Natural killer cell (primary cell): ENCODE results near the gene TMED4. TPM values are rescaled to one million over a fixed set of nuclear protein-coding genes. Genes with fewer than 3 reads are reported as not detected.

Source experiments
- ATAC-seq, 3 donors: fragments of 150-1000 bp in 2 of 3; fragments of 200-7000 bp in 1 of 3; cut with Tn5 transposase; 1 replicate in 1 of 3; 2 replicates in 2 of 3; pipeline ENCODE4 v1.10.0; 2021; ENCODE audit warnings: mild to moderate bottlenecking in 2 of 3, moderate library complexity in 2 of 3
- DNase-seq, 2 donors: peaks; one replicate each; pipeline versions ENCODE4 v3.0.0 to v3.0.0-alpha.2; 2013 to 2021; ENCODE audit warnings: mixed read lengths in 1 of 2
- H3K27ac ChIP-seq: one replicate; pipeline ENCODE4 v1.5.1; 2013; ENCODE audit warnings: mild to moderate bottlenecking, low read length
- H3K27me3 ChIP-seq: one replicate; pipeline ENCODE4 v1.6.1; 2013; ENCODE audit warnings: low read length; ENCODE audit not compliant: control insufficient read depth, insufficient read depth
- H3K36me3 ChIP-seq: one replicate; pipeline ENCODE4 v1.6.1; 2013; ENCODE audit warnings: low read length; ENCODE audit not compliant: control insufficient read depth, insufficient read depth
- H3K4me1 ChIP-seq: one replicate; pipeline ENCODE4 v1.6.1; 2013; ENCODE audit warnings: low read length; ENCODE audit not compliant: control insufficient read depth, insufficient read depth
- H3K4me3 ChIP-seq: one replicate; pipeline ENCODE4 v1.5.1; 2013; ENCODE audit warnings: low read length
- H3K9me3 ChIP-seq: one replicate; pipeline ENCODE4 v1.6.1; 2013; ENCODE audit warnings: low read length; ENCODE audit not compliant: control insufficient read depth, insufficient read depth
- H3K27ac Mint-ChIP-seq, 2 donors: one replicate each; pipeline ENCODE4 v1.8.0; 2022; ENCODE audit warnings: mild to moderate bottlenecking in 2 of 2, mixed read lengths in 2 of 2, moderate library complexity in 1 of 2
- H3K27me3 Mint-ChIP-seq, 2 donors: one replicate each; pipeline ENCODE4 v1.8.0; 2022; ENCODE audit warnings: low read depth in 2 of 2, mixed read lengths in 2 of 2
- H3K36me3 Mint-ChIP-seq: one replicate; pipeline ENCODE4 v1.8.0; 2022; ENCODE audit warnings: mixed read lengths
- H3K4me1 Mint-ChIP-seq, 2 donors: one replicate each; pipeline ENCODE4 v1.8.0; 2022; ENCODE audit warnings: mixed read lengths in 2 of 2
- H3K4me3 Mint-ChIP-seq: one replicate; pipeline ENCODE4 v1.8.0; 2022; ENCODE audit warnings: mild to moderate bottlenecking, moderate library complexity, mixed read lengths
- H3K9me3 Mint-ChIP-seq, 2 donors: one replicate each; pipeline ENCODE4 v1.8.0; 2022; ENCODE audit warnings: mixed read lengths in 2 of 2
- WGBS: methylation state at CpG from one replicate; pipeline ENCODE4 v1.1.7; 2013; ENCODE audit warnings: missing lambda C conversion rate; ENCODE audit not compliant: insufficient coverage; 5-methylcytosine and 5-hydroxymethylcytosine counted together
- intact Hi-C: fragments of 100-400 bp; cut with micrococcal nuclease; formaldehyde crosslinking; loops from one replicate; pipeline ENCODE4 v1.14.2; 2022
- total RNA-seq, 4 donors: library from RNA; stranded (reverse); fragments of 120-200 nt in 1 of 4; gene quantifications; one replicate each; pipeline versions ENCODE4 v1.2.3 to v1.2.4, GENCODE V29; 2013 to 2022
- TF ChIP-seq, protein P1 (sequence below): fragments of 200-600 bp; IDR thresholded peaks from one replicate; pipeline ENCODE4 v1.8.0; 2022; ENCODE audit warnings: antibody characterized with exemption

Gene TMED4
- total RNA-seq, 3 donors from 2014 or later (not counting 1 experiment from before 2014, with no cell fraction given) = 93.1 to 101 (median 94.1) TPM

DNA sequence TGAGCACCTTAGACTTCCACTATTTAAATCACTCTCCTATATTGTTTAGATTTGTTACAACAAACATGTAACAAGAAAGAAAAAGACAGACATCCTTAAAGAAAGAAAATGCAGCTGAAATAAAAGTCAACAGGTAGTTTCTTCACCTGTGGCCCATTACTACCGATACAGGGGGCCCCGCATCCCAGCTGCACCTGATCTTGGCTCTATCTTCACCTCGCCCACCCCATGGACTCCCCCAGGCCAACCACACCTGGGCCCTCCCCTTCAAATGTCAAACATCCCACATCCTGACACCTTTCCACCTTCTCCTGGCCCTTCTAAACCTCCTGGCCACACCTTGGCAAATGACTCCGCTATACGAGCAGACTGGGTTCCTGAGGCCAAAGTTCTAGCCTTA is 15.4 kb downstream of the TMED4 start:
- H3K9me3 ChIP-seq = no peaks in the 10 kb centered on the region
- Mint-ChIP-seq H3K4me1 (peaks cover 13% of the 10 kb centered on the region in 2 donors), H3K9me3 (no peaks in the 10 kb centered on the region), H3K4me3 (no peak overlapping the region), H3K36me3 (no peaks in the 10 kb centered on the region), H3K27ac (peak overlapping the region in 1 of 2 donors; percentile 59), H3K27me3 (no peaks in the 10 kb centered on the region)
- H3K4me1 ChIP-seq = peaks cover 2% of the 10 kb centered on the region
- intact Hi-C loops = no loop called here
- TF ChIP-seq, protein P1, sequence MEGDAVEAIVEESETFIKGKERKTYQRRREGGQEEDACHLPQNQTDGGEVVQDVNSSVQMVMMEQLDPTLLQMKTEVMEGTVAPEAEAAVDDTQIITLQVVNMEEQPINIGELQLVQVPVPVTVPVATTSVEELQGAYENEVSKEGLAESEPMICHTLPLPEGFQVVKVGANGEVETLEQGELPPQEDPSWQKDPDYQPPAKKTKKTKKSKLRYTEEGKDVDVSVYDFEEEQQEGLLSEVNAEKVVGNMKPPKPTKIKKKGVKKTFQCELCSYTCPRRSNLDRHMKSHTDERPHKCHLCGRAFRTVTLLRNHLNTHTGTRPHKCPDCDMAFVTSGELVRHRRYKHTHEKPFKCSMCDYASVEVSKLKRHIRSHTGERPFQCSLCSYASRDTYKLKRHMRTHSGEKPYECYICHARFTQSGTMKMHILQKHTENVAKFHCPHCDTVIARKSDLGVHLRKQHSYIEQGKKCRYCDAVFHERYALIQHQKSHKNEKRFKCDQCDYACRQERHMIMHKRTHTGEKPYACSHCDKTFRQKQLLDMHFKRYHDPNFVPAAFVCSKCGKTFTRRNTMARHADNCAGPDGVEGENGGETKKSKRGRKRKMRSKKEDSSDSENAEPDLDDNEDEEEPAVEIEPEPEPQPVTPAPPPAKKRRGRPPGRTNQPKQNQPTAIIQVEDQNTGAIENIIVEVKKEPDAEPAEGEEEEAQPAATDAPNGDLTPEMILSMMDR = no peak
- no peak overlapping the region for H3K4me3 ChIP-seq
- ATAC-seq (no peak), DNase-seq (no peak)
- peaks cover 73% of the 10 kb centered on the region for H3K36me3 ChIP-seq
- H3K27me3 ChIP-seq = no peaks in the 10 kb centered on the region
- H3K27ac ChIP-seq = no peak overlapping the region
- 93% methylated on average over 5 of the region's 5 CpGs for WGBS

DNA sequence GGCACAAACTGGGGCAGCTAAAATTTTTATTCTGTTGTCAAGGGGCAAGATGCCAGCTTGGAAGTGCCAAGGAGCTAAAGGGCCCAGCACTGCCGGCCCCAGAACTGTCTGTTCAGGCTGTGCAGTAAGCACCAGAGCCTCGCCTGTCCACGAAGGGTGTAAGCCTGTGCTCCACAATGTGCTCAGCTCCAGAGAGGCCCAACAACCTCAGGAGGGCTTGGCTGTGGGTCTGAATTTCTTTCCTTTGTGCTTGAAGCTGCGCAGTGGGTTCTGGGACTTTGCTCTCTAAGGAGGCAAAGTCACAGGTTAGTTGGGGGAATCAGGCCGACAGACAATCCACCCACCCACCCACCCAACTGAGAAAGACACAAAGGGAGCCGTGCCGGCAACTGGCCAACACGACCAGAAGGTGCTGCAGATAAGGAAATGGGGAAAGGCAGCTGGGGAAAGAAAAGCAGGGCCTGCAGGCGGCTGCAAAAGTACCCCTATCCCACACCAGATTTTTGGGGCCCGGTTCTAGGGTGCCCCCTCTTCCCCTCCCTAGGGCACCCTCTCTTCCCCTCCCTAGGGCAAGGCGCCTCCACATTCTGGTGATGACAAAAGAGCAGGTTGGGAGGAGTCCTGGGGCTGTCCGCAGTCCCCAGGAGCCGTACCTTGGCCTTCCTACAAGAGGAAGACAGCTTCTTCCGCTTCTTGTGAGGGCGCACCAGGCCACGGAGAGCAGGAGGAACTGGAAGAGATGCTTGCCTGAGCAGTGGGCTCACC is 16.1 kb downstream of the TMED4 start:
- DNase-seq = no peak
- peaks cover 13% of the 10 kb centered on the region in 2 donors for H3K4me1 Mint-ChIP-seq
- no peaks in the 10 kb centered on the region for H3K9me3 ChIP-seq
- H3K27ac ChIP-seq = no peak overlapping the region
- no peak overlapping the region for H3K4me3 Mint-ChIP-seq
- no peak overlapping the region for H3K4me3 ChIP-seq
- ATAC-seq = peak in 2 of 3 donors; percentile 33 to 39
- WGBS = 82% methylated on average over 12 of the region's 16 CpGs
- H3K27me3 Mint-ChIP-seq = no peaks in the 10 kb centered on the region
- H3K4me1 ChIP-seq = peaks cover 2% of the 10 kb centered on the region
- no peaks in the 10 kb centered on the region for H3K27me3 ChIP-seq
- no peaks in the 10 kb centered on the region for H3K9me3 Mint-ChIP-seq
- TF ChIP-seq, protein P1 = no peak
- H3K36me3 ChIP-seq = peaks cover 66% of the 10 kb centered on the region
- intact Hi-C loops = no loop called here
- H3K27ac Mint-ChIP-seq = peak overlapping the region in 1 of 2 donors; percentile 77
- no peaks in the 10 kb centered on the region for H3K36me3 Mint-ChIP-seq

- ATAC-seq = peak; percentile 82 to 98 (median 92)
- Histone ChIP-seq H3K4me1 (peaks cover 2% of the 10 kb centered on the region), H3K36me3 (peaks cover 60% of the 10 kb centered on the region), H3K9me3 (no peaks in the 10 kb centered on the region), H3K27ac (no peak overlapping the region), H3K27me3 (no peaks in the 10 kb centered on the region), H3K4me3 (no peak overlapping the region)
- Mint-ChIP-seq H3K36me3 (no peaks in the 10 kb centered on the region), H3K4me1 (peaks cover 13% of the 10 kb centered on the region in 2 donors), H3K9me3 (no peaks in the 10 kb centered on the region), H3K27me3 (no peaks in the 10 kb centered on the region), H3K4me3 (no peak overlapping the region), H3K27ac (peak overlapping the region; percentile 6 to 77)
- TF ChIP-seq, protein P1 = peak; percentile 92
- peak; percentile 59 to 79 for DNase-seq
- intact Hi-C loops = no loop called here
- 71% methylated on average over 13 of the region's 13 CpGs for WGBS
Measured at GRCh38 chr7:44565097-44565794, 16.8 kb downstream of the TMED4 start.
